Hepatocyte (in vitro differentiated cells): ENCODE results near the gene ZMYND8. TPM values are rescaled to one million over a fixed set of nuclear protein-coding genes. Genes with fewer than 3 reads are reported as not detected.

Experiments used
- DNase-seq: peaks from one replicate; pipeline ENCODE4 v3.0.0-alpha.2; 2016; ENCODE audit warnings: low spot score
- H2AFZ ChIP-seq: fragments of 200-600 bp; sonication (generic); 2 replicates; pipeline ENCODE4 v1.6.0; 2016; ENCODE audit warnings: antibody characterized with exemption, mild to moderate bottlenecking
- H3K27ac ChIP-seq: fragments of 200-600 bp; sonication (generic); 2 replicates; pipeline ENCODE4 v1.5.1; 2016; ENCODE audit warnings: mild to moderate bottlenecking
- H3K27me3 ChIP-seq: fragments of 200-600 bp; sonication (generic); 2 replicates; pipeline ENCODE4 v1.6.1; 2016
- H3K36me3 ChIP-seq: fragments of 200-600 bp; sonication (generic); replicated peaks from 2 replicates; pipeline ENCODE4 v1.5.1; 2016; ENCODE audit warnings: low read depth; ENCODE audit not compliant: insufficient read depth
- H3K4me1 ChIP-seq: fragments of 200-600 bp; sonication (generic); 2 replicates; pipeline ENCODE4 v1.5.1; 2016; ENCODE audit warnings: mild to moderate bottlenecking, moderate library complexity; ENCODE audit not compliant: insufficient read depth
- H3K4me2 ChIP-seq: fragments of 200-600 bp; sonication (generic); 2 replicates; pipeline ENCODE4 v1.6.0; 2016
- H3K4me3 ChIP-seq: fragments of 200-600 bp; sonication (generic); 2 replicates; pipeline ENCODE4 v1.5.1; 2016; ENCODE audit warnings: mild to moderate bottlenecking
- H3K79me2 ChIP-seq: fragments of 200-600 bp; sonication (generic); 2 replicates; pipeline ENCODE4 v1.6.0; 2017; ENCODE audit warnings: mild to moderate bottlenecking
- H3K9me2 ChIP-seq: fragments of 200-600 bp; sonication (generic); replicated peaks from 2 replicates; pipeline ENCODE4 v1.6.0; 2017; ENCODE audit warnings: mild to moderate bottlenecking; ENCODE audit not compliant: insufficient read depth
- H3K9me3 ChIP-seq: fragments of 200-600 bp; sonication (generic); 2 replicates; pipeline ENCODE4 v1.5.1; 2016; ENCODE audit warnings: low read depth, mild to moderate bottlenecking
- H4K20me1 ChIP-seq: fragments of 200-600 bp; sonication (generic); 2 replicates; pipeline ENCODE4 v1.6.0; 2016; ENCODE audit warnings: mild to moderate bottlenecking; ENCODE audit not compliant: insufficient read depth, poor library complexity, severe bottlenecking
- EZH2 ChIP-seq: fragments of 200-600 bp; sonication (generic); IDR thresholded peaks from 2 replicates; pipeline ENCODE4 v1.6.1; 2016; ENCODE audit warnings: antibody characterized with exemption, mild to moderate bottlenecking, borderline replicate concordance
- EZH2phosphoT487 ChIP-seq: fragments of 200-600 bp; sonication (generic); IDR thresholded peaks from one replicate; pipeline ENCODE4 v1.6.1; 2018; ENCODE audit warnings: antibody characterized with exemption, mild to moderate bottlenecking, low read depth, moderate library complexity; ENCODE audit not compliant: unreplicated experiment, severe bottlenecking
- WGBS: methylation state at CpG from one replicate; pipeline ENCODE4 v1.1.6; 2016; ENCODE audit warnings: low lambda C conversion rate; ENCODE audit errors: missing lambda C conversion rate; 5-methylcytosine and 5-hydroxymethylcytosine counted together
- polyA plus RNA-seq: library from polyadenylated mRNA; unstranded; fragments of >200 nt; fragmentation: Nextera tagmentation; extraction: Ambion mirVana; gene quantifications from 2 replicates; pipeline ENCODE4 v1.2.1, GENCODE V29; 2016
- total RNA-seq: library from RNA; depleted of rRNA; stranded (reverse); fragments of >200 nt; gene quantifications from 2 replicates; pipeline ENCODE4 v1.2.3, GENCODE V29; 2014
- TF ChIP-seq, protein P1 (sequence below): fragments of 200-600 bp; sonication (generic); IDR thresholded peaks from 2 replicates; pipeline ENCODE4 v1.5.1; 2016; ENCODE audit warnings: antibody characterized with exemption, mild to moderate bottlenecking; ENCODE audit not compliant: poor library complexity

Gene ZMYND8
- total and polyA plus RNA-seq, 2 experiments from 2014 or later = 30.3 to 34.3 TPM

DNA sequence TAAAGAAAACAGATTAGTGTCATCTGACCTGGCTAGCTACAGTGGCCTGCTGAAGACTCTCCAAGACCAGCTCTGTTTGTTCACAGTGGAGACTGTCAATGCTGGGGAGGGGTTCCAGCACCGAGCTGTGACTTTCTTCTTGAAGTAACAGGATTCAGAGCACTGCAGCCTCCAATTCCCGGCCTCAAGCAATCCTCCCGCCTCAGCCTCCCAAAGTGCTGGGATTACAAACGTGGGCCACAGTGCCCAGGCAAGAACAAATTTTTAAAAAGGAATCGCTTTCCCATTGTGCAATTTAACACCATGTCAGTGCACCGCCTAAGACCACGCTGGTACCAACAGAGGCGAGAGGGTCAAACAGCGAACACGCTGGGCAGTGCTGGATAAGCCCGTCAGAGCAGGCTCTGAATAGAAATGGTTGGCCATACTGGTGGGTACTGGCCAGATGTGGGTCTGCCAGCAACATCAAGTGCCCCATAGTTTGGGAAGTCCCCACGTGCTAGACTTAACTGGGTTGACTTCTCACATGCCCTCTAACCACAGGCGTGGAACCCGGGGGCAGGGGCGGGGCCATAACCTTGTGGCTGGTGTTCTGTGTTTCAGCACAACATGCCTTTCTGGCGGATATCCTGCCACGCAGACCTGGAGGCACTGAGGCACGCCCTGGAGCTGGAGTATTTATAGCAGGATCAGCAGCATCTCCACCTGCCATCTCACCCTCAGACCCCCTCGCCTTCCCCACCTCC lies 168.9 kb downstream of the ZMYND8 start:
- no peak overlapping the region for H2AFZ ChIP-seq
- no peak overlapping the region for H3K4me3 ChIP-seq
- no peaks in the 10 kb centered on the region for H3K9me3 ChIP-seq
- H3K27me3 ChIP-seq = no peaks in the 10 kb centered on the region
- TF ChIP-seq EZH2phosphoT487 = no peak
- TF ChIP-seq, protein P1, sequence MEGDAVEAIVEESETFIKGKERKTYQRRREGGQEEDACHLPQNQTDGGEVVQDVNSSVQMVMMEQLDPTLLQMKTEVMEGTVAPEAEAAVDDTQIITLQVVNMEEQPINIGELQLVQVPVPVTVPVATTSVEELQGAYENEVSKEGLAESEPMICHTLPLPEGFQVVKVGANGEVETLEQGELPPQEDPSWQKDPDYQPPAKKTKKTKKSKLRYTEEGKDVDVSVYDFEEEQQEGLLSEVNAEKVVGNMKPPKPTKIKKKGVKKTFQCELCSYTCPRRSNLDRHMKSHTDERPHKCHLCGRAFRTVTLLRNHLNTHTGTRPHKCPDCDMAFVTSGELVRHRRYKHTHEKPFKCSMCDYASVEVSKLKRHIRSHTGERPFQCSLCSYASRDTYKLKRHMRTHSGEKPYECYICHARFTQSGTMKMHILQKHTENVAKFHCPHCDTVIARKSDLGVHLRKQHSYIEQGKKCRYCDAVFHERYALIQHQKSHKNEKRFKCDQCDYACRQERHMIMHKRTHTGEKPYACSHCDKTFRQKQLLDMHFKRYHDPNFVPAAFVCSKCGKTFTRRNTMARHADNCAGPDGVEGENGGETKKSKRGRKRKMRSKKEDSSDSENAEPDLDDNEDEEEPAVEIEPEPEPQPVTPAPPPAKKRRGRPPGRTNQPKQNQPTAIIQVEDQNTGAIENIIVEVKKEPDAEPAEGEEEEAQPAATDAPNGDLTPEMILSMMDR = no peak
- no peak for TF ChIP-seq EZH2
- no peaks in the 10 kb centered on the region for H3K79me2 ChIP-seq
- no peak overlapping the region for H3K4me2 ChIP-seq
- DNase-seq = no peak
- no peak overlapping the region for H3K27ac ChIP-seq
- 82% methylated on average over 19 of the region's 19 CpGs for WGBS
- no peaks in the 10 kb centered on the region for H3K9me2 ChIP-seq
- no peaks in the 10 kb centered on the region for H3K4me1 ChIP-seq
- no peaks in the 10 kb centered on the region for H4K20me1 ChIP-seq
- H3K36me3 ChIP-seq = no peaks in the 10 kb centered on the region

DNA sequence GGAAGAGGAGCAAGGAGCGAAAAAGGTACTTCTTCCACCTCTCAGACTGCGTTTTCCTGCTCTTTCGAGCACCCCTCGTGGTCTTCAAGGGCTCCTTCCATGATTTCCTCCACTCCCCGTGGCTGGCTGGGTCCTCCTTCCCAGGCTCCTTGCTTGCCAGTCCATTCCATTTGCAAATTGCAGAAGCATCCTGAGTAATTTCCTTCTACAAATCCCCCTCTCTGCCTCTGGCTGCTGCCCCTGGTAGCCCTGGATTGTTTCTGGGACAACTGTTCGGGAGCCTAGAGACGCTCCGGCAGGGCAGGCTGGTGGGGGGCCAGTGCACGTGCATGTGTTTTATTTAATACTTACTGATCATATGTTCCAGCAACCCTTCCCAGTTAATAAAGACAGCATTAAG lies 173.1 kb downstream of the ZMYND8 start:
- TF ChIP-seq EZH2phosphoT487 (no peak), EZH2 (no peak)
- TF ChIP-seq, protein P1 = no peak
- no peak for DNase-seq
- 79% methylated on average over 9 of the region's 9 CpGs for WGBS
- H3K4me1 ChIP-seq = no peaks in the 10 kb centered on the region
- no peak overlapping the region for H3K4me3 ChIP-seq
- no peaks in the 10 kb centered on the region for H3K36me3 ChIP-seq
- H3K27ac ChIP-seq = no peak overlapping the region
- H3K4me2 ChIP-seq = no peak overlapping the region
- H4K20me1 ChIP-seq = no peaks in the 10 kb centered on the region
- H2AFZ ChIP-seq = no peak overlapping the region
- H3K9me3 ChIP-seq = no peaks in the 10 kb centered on the region
- no peaks in the 10 kb centered on the region for H3K79me2 ChIP-seq
- no peaks in the 10 kb centered on the region for H3K27me3 ChIP-seq
- H3K9me2 ChIP-seq = no peaks in the 10 kb centered on the region

DNA sequence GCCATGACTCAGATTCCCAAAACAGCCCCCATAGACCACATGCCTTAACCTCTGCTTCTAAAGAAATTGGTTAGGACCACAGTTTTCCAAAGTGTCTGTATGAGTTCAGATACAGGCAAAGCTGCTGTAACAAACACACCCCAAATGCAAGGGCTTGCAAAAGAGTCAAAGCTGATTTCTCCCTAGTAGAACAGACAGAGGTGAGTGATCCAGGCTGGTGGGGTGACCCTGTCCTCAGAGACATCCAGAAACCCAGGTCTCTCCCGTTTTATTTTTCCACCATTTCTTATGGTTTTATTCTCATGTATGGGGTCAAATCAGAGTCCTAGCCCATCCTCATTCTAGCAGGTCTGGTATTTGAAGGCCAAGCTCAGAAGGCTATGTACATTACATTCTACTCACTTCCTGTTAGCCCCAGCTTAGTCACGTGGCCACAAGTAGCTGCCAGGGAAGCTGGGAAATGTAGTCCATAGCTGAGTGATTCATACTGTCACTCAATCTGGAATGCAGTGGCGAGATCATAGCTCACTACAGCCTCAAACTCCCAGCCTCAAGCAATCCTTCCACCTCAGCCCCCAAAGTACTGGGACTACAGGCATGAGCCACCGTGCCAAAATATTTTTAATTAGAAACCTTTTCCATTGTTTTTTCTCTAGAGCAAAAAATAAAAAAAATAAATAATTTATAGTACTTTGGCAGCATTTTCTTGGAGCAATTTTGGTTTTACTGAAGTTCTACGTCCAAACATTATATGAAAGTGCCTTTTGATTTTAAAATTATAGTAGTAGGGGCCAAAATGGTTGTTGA lies 175.2 kb downstream of the ZMYND8 start:
- Histone ChIP-seq H3K4me1 (no peaks in the 10 kb centered on the region), H3K27me3 (no peaks in the 10 kb centered on the region), H3K36me3 (no peaks in the 10 kb centered on the region), H2AFZ (no peak overlapping the region), H3K9me2 (no peaks in the 10 kb centered on the region), H3K27ac (no peak overlapping the region), H3K4me3 (no peak overlapping the region), H4K20me1 (no peaks in the 10 kb centered on the region), H3K4me2 (no peak overlapping the region), H3K79me2 (no peaks in the 10 kb centered on the region), H3K9me3 (no peaks in the 10 kb centered on the region)
- peak; percentile 60 for DNase-seq
- WGBS = 70% methylated on average over 5 of the region's 5 CpGs
- TF ChIP-seq EZH2 (no peak), EZH2phosphoT487 (no peak)
- TF ChIP-seq, protein P1 = no peak
